B cell (primary cell): ENCODE data around the gene C6orf136.

Experiments used
- EZH2 ChIP-seq: IDR thresholded peaks from 2 replicates; pipeline ENCODE4 v1.6.1; 2012; ENCODE audit warnings: borderline replicate concordance, low read depth, mild to moderate bottlenecking, moderate library complexity, low read length; ENCODE audit not compliant: insufficient read depth, poor library complexity, severe bottlenecking
- TF ChIP-seq, protein P1 (sequence below): fragments of 200-600 bp; IDR thresholded peaks from one replicate; pipeline ENCODE4 v1.8.0; 2022; ENCODE audit warnings: antibody characterized with exemption, mild to moderate bottlenecking

DNA sequence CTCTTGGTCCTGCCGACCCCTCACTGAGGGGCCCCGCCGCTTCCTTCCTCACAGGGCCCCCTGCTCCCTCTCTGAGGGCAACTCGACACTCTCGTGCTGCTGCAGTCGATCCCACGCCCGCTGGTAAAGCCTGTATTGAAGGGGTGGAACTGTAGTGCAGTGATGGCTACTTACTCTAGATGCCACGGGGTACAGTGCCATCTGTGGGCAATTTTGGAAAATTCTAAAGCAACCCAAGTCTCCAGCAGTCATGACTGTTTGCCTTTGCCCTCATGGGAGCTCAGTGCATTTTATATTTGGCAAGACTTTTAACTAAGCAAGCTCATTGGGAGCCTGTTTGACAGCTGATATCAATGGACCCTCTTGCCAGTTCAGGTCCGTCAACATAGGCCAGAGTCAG, 6.5 kb upstream of the C6orf136 start:
- TF ChIP-seq EZH2 = no peak
- TF ChIP-seq, protein P1, sequence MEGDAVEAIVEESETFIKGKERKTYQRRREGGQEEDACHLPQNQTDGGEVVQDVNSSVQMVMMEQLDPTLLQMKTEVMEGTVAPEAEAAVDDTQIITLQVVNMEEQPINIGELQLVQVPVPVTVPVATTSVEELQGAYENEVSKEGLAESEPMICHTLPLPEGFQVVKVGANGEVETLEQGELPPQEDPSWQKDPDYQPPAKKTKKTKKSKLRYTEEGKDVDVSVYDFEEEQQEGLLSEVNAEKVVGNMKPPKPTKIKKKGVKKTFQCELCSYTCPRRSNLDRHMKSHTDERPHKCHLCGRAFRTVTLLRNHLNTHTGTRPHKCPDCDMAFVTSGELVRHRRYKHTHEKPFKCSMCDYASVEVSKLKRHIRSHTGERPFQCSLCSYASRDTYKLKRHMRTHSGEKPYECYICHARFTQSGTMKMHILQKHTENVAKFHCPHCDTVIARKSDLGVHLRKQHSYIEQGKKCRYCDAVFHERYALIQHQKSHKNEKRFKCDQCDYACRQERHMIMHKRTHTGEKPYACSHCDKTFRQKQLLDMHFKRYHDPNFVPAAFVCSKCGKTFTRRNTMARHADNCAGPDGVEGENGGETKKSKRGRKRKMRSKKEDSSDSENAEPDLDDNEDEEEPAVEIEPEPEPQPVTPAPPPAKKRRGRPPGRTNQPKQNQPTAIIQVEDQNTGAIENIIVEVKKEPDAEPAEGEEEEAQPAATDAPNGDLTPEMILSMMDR = no peak
